GDM1 (cell line): ENCODE data around the gene ELAPOR2.
"Not testable (repeated sequence)": the region's sequence is repeated elsewhere in the genome, so short reads cannot be mapped to it uniquely, and the experiment has no call there.

Experiments used
- DNase-seq: peaks from one replicate; lab custom pipeline; 2025; lab: John Stamatoyannopoulos, UW

ELAPOR2 gene

DNA sequence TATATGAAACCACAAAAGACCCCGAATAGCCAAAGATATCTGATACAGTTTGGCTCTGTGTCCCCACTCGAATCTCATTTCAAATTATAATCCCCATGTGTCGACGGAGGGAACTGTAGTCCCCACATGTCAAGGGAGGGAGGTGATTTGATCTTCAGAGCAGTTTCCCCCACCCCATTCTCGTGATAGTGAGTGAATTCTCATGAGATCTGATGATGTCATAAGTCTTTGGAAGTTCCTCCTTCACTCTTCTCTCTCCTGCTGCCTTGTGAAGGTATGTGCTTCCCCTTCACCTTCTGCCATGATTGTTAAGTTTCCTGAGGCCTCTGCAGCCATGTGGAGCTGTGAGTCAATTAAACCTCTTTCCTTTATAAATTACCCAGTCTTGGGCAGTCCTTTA, 13.0 kb downstream of the ELAPOR2 start:
- no peak for DNase-seq

DNA sequence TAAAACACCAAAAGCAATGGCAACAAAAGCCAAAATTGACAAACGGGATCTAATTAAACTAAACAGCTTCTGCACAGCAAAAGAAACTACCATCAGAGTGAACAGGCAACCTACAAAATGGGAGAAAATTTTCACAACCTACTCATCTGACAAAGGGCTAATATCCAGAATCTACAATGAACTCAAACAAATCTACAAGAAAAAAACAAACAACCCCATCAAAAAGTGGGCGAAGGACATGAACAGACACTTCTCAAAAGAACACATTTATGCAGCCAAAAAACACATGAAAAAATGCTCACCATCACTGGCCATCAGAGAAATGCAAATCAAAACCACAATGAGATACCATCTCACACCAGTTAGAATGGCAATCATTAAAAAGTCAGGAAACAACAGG, 14.7 kb downstream of the ELAPOR2 start:
- DNase-seq = not testable (repeated sequence)

- not testable (repeated sequence) for DNase-seq
Measured at GRCh38 chr7:87041586-87041985, 17.9 kb downstream of the ELAPOR2 start.

DNA sequence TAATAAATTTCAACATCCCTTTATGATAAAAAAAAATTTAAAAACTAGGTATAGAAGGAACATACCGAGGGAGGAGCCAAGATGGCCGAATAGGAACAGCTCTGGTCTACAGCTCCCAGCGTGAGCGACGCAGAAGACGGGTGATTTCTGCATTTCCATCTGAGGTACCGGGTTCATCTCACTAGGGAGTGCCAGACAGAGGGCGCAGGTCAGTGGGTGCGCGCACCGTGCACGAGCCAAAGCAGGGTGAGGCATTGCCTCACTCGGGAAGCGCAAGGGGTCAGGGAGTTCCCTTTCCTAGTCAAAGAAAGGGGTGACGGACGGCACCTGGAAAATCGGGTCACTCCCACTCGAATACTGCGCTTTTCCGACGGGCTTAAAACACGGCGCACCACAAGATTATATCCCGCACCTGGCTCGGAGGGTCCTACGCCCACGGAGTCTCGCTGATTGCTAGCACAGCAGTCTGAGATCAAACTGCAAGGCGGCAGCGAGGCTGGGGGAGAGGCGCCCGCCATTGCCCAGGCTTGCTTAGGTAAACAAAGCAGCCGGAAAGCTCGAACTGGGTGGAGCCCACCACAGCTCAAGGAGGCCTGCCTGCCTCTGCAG, 19.7 kb downstream of the ELAPOR2 start:
- DNase-seq = not testable (repeated sequence)

DNA sequence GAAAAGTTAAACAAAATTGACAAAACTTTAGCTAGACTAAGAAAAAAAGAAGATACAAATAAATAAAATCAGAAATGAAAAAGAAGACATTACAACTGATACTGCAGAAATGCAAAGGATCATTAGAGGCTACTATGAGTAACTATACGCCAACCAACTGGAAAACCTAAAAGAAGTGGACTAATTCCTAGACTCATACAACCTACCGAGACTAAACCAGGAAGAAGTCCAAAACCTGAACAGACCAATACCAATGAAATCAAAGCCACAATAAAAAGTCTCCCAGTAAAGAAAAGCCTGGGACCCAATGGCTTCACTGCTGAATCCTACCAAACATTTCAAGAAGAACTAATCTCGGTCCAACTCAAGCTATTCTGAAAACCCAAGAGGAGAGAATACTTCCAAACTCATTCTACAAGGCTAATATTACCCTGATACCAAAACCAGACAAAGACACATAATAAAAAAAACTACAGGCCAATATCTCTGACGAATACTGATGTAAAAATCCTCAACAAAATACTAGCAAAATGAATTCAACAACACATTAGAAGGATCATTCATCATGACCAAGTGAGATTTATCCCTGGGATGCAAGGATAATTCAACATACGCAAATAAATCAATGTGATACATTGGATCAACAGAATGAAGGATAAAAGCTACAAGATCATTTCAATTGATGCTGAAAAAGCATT, 20.3 kb downstream of the ELAPOR2 start:
- no peak for DNase-seq

GRCh38 chr7:87036985-87037384, 22.5 kb downstream of the ELAPOR2 start:
- no peak for DNase-seq

GRCh38 chr7:87032604-87033339, 26.7 kb downstream of the ELAPOR2 start:
- DNase-seq = no peak

DNA sequence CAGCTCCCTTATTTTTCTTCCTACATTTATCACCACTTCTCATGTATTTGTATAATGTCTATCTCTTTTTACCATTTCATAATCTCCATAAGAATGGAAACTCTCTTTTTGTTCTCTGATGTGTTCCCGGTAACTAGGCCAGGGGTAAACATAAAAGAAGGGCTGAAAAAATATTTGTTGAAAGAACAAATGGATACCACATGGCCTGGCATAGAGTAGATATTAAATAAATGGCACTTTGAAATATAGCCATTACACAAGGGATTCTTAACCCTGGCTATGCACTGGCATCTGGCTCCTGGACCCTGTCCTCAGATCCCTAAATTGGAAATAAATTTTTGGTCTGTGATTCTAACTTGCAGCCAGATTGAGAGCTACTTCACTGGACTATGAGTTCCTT, 30.4 kb downstream of the ELAPOR2 start:
- DNase-seq = no peak

- DNase-seq = no peak
Measured at GRCh38 chr7:87028636-87029035, 30.8 kb downstream of the ELAPOR2 start.

DNA sequence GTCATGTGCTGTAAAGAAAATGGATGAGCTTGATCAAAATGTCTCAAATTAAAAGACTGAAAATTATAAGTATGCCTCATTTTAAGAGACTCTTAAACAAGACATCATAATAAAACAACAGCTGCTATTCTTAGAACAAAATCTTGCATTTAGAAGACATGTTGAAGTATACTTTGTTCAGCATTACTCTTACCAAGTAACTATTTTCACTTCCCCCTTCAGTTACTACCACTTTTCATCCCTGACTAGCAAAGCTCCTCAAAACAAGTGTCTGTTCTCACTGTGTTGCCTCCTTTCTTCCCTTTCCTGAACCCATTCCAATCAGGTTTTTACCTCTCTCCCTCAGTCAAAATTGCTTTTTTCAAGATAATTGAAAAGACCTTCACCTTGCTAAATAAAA, 31.6 kb downstream of the ELAPOR2 start:
- DNase-seq = no peak

DNA sequence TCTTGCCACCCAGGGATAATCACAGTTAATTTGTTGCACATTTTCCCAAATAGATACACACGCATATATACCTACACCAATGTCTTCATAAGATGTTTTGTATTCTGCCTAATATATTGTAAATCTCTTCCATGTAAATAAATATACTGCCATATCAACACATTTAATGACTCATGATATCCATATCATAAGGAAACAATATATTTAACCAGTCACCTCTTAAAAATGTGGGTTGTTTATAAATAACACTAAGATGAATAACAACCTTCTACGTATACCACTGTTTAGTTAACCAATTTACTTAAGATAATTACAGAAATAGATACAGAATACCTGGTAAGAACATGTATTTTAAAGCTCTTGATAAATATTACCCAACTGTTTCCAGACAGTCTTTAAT, 38.2 kb downstream of the ELAPOR2 start:
- no peak for DNase-seq

- DNase-seq = no peak
Measured at GRCh38 chr7:87016606-87017005, 42.8 kb downstream of the ELAPOR2 start.

GRCh38 chr7:87013840-87014190, 45.6 kb downstream of the ELAPOR2 start:
- no peak for DNase-seq

- no peak for DNase-seq
Measured at GRCh38 chr7:87013136-87013839, 46.2 kb downstream of the ELAPOR2 start.
